IMR-90 (cell line): Measurements from ENCODE around the gene UTF1. TPM values are rescaled to one million over a fixed set of nuclear protein-coding genes. Genes with fewer than 3 reads are reported as not detected.

Experiments used
- ATAC-seq: fragments of 200-7000 bp; cut with Tn5 transposase; 2 replicates; pipeline ENCODE4 v1.9.1; 2020; ENCODE audit warnings: low read depth, mild to moderate bottlenecking, moderate library complexity
- BruUV-seq: library from RNA; stranded (reverse); fragments of 400-500 nt; replicated peaks from 2 replicates; lab custom pipeline; 2021; lab: Mats Ljungman, UMichigan
- CTCF ChIA-PET: fragments of 300-600 bp; formaldehyde crosslinking; extraction: SDS; loops from one replicate; lab custom pipeline; 2021; ENCODE audit warnings: antibody characterized with exemption; lab: Yijun Ruan, JAX
- POLR2A ChIA-PET: fragments of 300-600 bp; sonication (Branson Sonifier 250); formaldehyde crosslinking; loops from one replicate; lab custom pipeline; 2022; ENCODE audit warnings: antibody characterized with exemption; ENCODE audit not compliant: unreplicated experiment; lab: Charles Lee
- DNase-seq: peaks from one replicate; pipeline ENCODE4 v3.0.0; 2013
- H2AFZ ChIP-seq: replicated peaks from 2 replicates; pipeline ENCODE3; 2013; ENCODE audit warnings: low read length, mild to moderate bottlenecking; ENCODE audit not compliant: poor library complexity
- H2AK5ac ChIP-seq: 2 replicates; pipeline ENCODE4 v1.6.1; 2013; ENCODE audit warnings: low read depth, low read length, inconsistent platforms
- H2AK9ac ChIP-seq: replicated peaks from 2 replicates; pipeline ENCODE3; 2013; ENCODE audit warnings: mild to moderate bottlenecking, low read depth, low read length, moderate library complexity; ENCODE audit not compliant: poor library complexity
- H2BK120ac ChIP-seq: 2 replicates; pipeline ENCODE4 v1.6.1; 2013; ENCODE audit warnings: low read depth, low read length, inconsistent platforms
- H2BK15ac ChIP-seq: 3 replicates; pipeline ENCODE4 v1.6.1; 2013; ENCODE audit warnings: low read depth, low read length, inconsistent platforms
- H2BK20ac ChIP-seq: 2 replicates; pipeline ENCODE4 v1.6.1; 2013; ENCODE audit warnings: low read depth, mild to moderate bottlenecking, inconsistent platforms, low read length, moderate library complexity
- H2BK5ac ChIP-seq: 2 replicates; pipeline ENCODE4 v1.6.1; 2013; ENCODE audit warnings: mild to moderate bottlenecking, low read depth, low read length, inconsistent platforms; ENCODE audit not compliant: poor library complexity, severe bottlenecking
- H3K14ac ChIP-seq: replicated peaks from 2 replicates; pipeline ENCODE4 v1.6.1; 2013; ENCODE audit warnings: low read depth, low read length, inconsistent platforms
- H3K18ac ChIP-seq: 2 replicates; pipeline ENCODE4 v1.6.1; 2013; ENCODE audit warnings: low read depth, low read length, control low read depth
- H3K23ac ChIP-seq: 2 replicates; pipeline ENCODE4 v1.6.1; 2013; ENCODE audit warnings: low read depth, low read length, inconsistent platforms
- H3K27ac ChIP-seq: 2 replicates; pipeline ENCODE4 v1.5.1; 2013; ENCODE audit warnings: mild to moderate bottlenecking, control low read depth, low read length; ENCODE audit not compliant: insufficient read depth
- H3K27me3 ChIP-seq: 2 replicates; pipeline ENCODE4 v1.6.1; 2013; ENCODE audit warnings: low read length; ENCODE audit not compliant: control insufficient read depth, insufficient read depth
- H3K36me3 ChIP-seq: 2 replicates; pipeline ENCODE4 v1.6.1; 2013; ENCODE audit warnings: low read length, mixed read lengths; ENCODE audit not compliant: control insufficient read depth, insufficient read depth
- H3K4ac ChIP-seq: 2 replicates; pipeline ENCODE4 v1.6.1; 2013; ENCODE audit warnings: low read depth, low read length, inconsistent platforms
- H3K4me1 ChIP-seq: 2 replicates; pipeline ENCODE4 v1.6.1; 2013; ENCODE audit warnings: low read length, mixed read lengths; ENCODE audit not compliant: control insufficient read depth, insufficient read depth
- H3K4me2 ChIP-seq: 2 replicates; pipeline ENCODE4 v1.6.1; 2013; ENCODE audit warnings: low read depth, mild to moderate bottlenecking, control low read depth, low read length, moderate library complexity
- H3K4me3 ChIP-seq: 2 replicates; pipeline ENCODE4 v1.5.1; 2013; ENCODE audit warnings: low read depth, mild to moderate bottlenecking, control low read depth, low read length, moderate library complexity; ENCODE audit not compliant: insufficient read depth
- H3K56ac ChIP-seq: 2 replicates; pipeline ENCODE4 v1.6.1; 2013; ENCODE audit warnings: low read length, inconsistent platforms; ENCODE audit not compliant: insufficient read depth; ENCODE audit errors: extremely low read depth
- H3K79me1 ChIP-seq, 2 experiments: 2 replicates each; pipeline ENCODE4 v1.6.1; 2013; ENCODE audit warnings: low read length in 2 of 2, inconsistent platforms in 1 of 2, low read depth in 1 of 2
- H3K9ac ChIP-seq: 2 replicates; pipeline ENCODE4 v1.6.1; 2013; ENCODE audit warnings: low read depth, low read length, control low read depth
- H3K9me1 ChIP-seq: 2 replicates; pipeline ENCODE4 v1.6.1; 2013; ENCODE audit warnings: low read length, inconsistent platforms; ENCODE audit not compliant: insufficient read depth
- H3K9me3 ChIP-seq: 2 replicates; pipeline ENCODE4 v1.6.1; 2013; ENCODE audit warnings: low read length; ENCODE audit not compliant: control insufficient read depth, insufficient read depth
- H4K20me1 ChIP-seq: 2 replicates; pipeline ENCODE4 v1.6.1; 2013; ENCODE audit warnings: low read length, inconsistent platforms; ENCODE audit not compliant: insufficient read depth
- H4K5ac ChIP-seq: 2 replicates; pipeline ENCODE4 v1.6.1; 2013; ENCODE audit warnings: mild to moderate bottlenecking, low read depth, low read length, control low read depth
- H4K8ac ChIP-seq, 2 experiments: 2 replicates each; pipeline ENCODE4 v1.6.1; 2013; ENCODE audit warnings: low read depth in 2 of 2, low read length in 2 of 2, control low read depth in 1 of 2, inconsistent platforms in 1 of 2
- H4K91ac ChIP-seq: 2 replicates; pipeline ENCODE4 v1.6.1; 2013; ENCODE audit warnings: low read depth, low read length, inconsistent platforms; ENCODE audit not compliant: insufficient read depth
- BHLHE40 ChIP-seq: fragments of 150-350 bp; IDR thresholded peaks from 2 replicates; pipeline ENCODE4 v1.6.1; 2016; ENCODE audit warnings: mild to moderate bottlenecking, low read depth, low read length
- CEBPB ChIP-seq: IDR thresholded peaks from 2 replicates; pipeline ENCODE4 v1.6.1; 2012; ENCODE audit warnings: low read depth, low read length, improper control_type of control experiment
- FOS ChIP-seq: fragments of 150-350 bp; IDR thresholded peaks from 2 replicates; pipeline ENCODE4 v1.6.1; 2016; ENCODE audit warnings: low read depth, low read length
- MAFK ChIP-seq: IDR thresholded peaks from 2 replicates; pipeline ENCODE4 v1.6.1; 2012; ENCODE audit warnings: low read depth, low read length, improper control_type of control experiment
- MAZ ChIP-seq: IDR thresholded peaks from 2 replicates; pipeline ENCODE4 v1.6.1; 2012; ENCODE audit warnings: low read depth, mild to moderate bottlenecking, low read length, improper control_type of control experiment, moderate library complexity, borderline replicate concordance
- MXI1 ChIP-seq: IDR thresholded peaks from 2 replicates; pipeline ENCODE4 v1.6.1; 2012; ENCODE audit warnings: low read depth, mild to moderate bottlenecking, low read length, moderate library complexity, borderline replicate concordance
- POLR2A ChIP-seq: IDR thresholded peaks from 2 replicates; pipeline ENCODE4 v1.6.1; 2012; ENCODE audit warnings: mild to moderate bottlenecking, low read depth, low read length
- RAD21 ChIP-seq: IDR thresholded peaks from 2 replicates; pipeline ENCODE4 v1.6.1; 2012; ENCODE audit warnings: low read length, improper control_type of control experiment
- RCOR1 ChIP-seq: IDR thresholded peaks from 2 replicates; pipeline ENCODE4 v1.6.1; 2012; ENCODE audit warnings: mild to moderate bottlenecking, low read length, improper control_type of control experiment; ENCODE audit not compliant: insufficient replicate concordance
- RFX5 ChIP-seq: IDR thresholded peaks from 2 replicates; pipeline ENCODE4 v1.8.0; 2012; ENCODE audit warnings: low read depth, mild to moderate bottlenecking, low read length, moderate library complexity
- SMC3 ChIP-seq: fragments of 150-350 bp; IDR thresholded peaks from 2 replicates; pipeline ENCODE4 v1.6.1; 2016; ENCODE audit warnings: low read depth, mild to moderate bottlenecking, antibody characterized with exemption, low read length, moderate library complexity
- USF2 ChIP-seq: fragments of 150-350 bp; IDR thresholded peaks from 2 replicates; pipeline ENCODE4 v1.6.1; 2017; ENCODE audit warnings: mild to moderate bottlenecking, antibody characterized with exemption, low read length, low read depth
- WGBS, 2 experiments: methylation state at CpG; one replicate each; pipeline versions ENCODE4 v1.1.5 to v1.1.7; 2013; ENCODE audit warnings: missing lambda C conversion rate in 2 of 2; ENCODE audit not compliant: insufficient read length in 1 of 2; ENCODE audit errors: extremely low coverage in 2 of 2; 5-methylcytosine and 5-hydroxymethylcytosine counted together
- dilution Hi-C: fragments of 300-500 bp; cut with HindIII; formaldehyde crosslinking; loops from one replicate; pipeline ENCODE4 v1.14.3; 2018; ENCODE audit warnings: low sequenced_read_pairs; ENCODE audit not compliant: unreplicated experiment
- in situ Hi-C: fragments of 300-500 bp; cut with MboI; formaldehyde crosslinking; loops from 3 replicates; pipeline ENCODE4 v1.14.3; 2019; ENCODE audit warnings: low sequenced_read_pairs, inconsistent platforms, mixed read lengths
- intact Hi-C: fragments of 100-400 bp; cut with micrococcal nuclease; formaldehyde crosslinking; loops from 2 replicates; pipeline ENCODE4 v1.10.0; 2022
- polyA plus RNA-seq, 3 experiments: library from polyadenylated mRNA; depleted of rRNA; stranded (reverse); fragments of >200 nt; gene quantifications; 2 replicates each; pipeline ENCODE4 v1.2.3, GENCODE V29; 2012; ENCODE audit warnings: low replicate concordance in 1 of 3
- total RNA-seq: library from RNA; depleted of rRNA; stranded (reverse); fragments of >200 nt; gene quantifications from 2 replicates; pipeline ENCODE4 v1.2.3, GENCODE V29; 2012

UTF1 gene
- total and polyA plus RNA-seq, 2 of the 4 experiments (the other 2 are of a cell fraction) = not detected

DNA sequence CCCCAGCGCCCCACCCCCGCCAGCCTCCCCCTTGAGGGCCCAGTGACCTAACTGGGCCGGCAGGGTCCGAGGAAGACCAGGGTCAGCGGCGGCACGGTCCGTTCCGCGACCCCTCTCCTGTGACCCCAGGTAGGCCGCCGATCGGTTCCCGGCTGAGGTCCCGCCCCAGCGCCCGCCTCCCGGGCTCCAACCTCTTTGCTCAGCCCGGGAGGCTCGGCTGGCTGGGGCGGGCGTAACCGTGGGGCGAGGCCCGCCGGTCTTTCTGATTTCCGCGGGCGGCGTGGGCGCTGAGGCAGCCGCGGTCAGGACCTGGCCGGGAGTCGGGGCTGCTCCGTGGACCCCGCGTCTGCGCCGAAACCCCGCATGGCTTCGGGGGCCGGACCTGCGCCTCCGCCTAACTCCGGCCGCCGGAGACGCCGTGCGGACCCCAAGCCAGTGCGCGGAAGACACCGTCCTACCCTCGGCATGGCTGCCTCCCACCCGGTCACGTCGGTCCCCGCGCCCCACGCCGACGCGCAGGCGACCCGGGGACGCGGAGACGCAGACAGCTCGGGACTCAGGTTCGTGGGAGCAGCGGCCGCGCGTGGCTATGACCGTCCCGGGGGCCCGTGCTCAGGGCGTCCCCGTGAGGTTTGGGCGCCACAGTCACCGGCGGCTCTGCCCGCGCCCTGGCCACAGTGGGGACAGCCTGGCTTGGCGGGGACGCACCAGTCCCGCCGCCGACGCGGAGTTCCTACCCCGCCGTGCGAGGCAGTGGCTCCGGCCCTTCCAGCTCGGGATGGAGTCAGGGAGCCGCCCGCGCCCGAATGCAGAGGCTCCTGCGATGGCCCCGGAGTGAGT, 6.6 kb downstream of the UTF1 start (continued):
- no peak for TF ChIP-seq RFX5

GRCh38 chr10:133237241-133237587, 7.2 kb downstream of the UTF1 start:
- BruUV-seq = no TSS peak
- H3K14ac ChIP-seq = no peak overlapping the region
- peaks cover 5% of the 10 kb centered on the region; the same call in 1 of the 2 replicates for H3K4me1 ChIP-seq
- no peak overlapping the region for H3K23ac ChIP-seq
- H4K20me1 ChIP-seq = no peaks in the 10 kb centered on the region
- H3K27ac ChIP-seq = no peak overlapping the region
- H3K56ac ChIP-seq = no peak overlapping the region
- no peak overlapping the region for H2BK5ac ChIP-seq
- DNase-seq (no peak), ATAC-seq (peak; percentile 29; the same call in 1 of the 2 replicates)
- intact Hi-C loops (no loop called here), dilution Hi-C loops (no loop called here), in situ Hi-C loops (no loop called here)
- no peak overlapping the region for H3K9ac ChIP-seq
- H3K27me3 ChIP-seq = peaks cover 80% of the 10 kb centered on the region
- no peak overlapping the region for H4K91ac ChIP-seq
- H4K8ac ChIP-seq = no peak overlapping the region
- H2BK120ac ChIP-seq = no peak overlapping the region
- H3K9me1 ChIP-seq = no peaks in the 10 kb centered on the region
- no peak overlapping the region for H3K4me2 ChIP-seq
- no peak overlapping the region for H2BK20ac ChIP-seq
- no peak overlapping the region for H2AK5ac ChIP-seq
- H3K9me3 ChIP-seq = peaks cover 4% of the 10 kb centered on the region; the same call in 1 of the 2 replicates
- H4K5ac ChIP-seq = no peak overlapping the region
- H2AFZ ChIP-seq = no peak overlapping the region
- 0% methylated on average over 8 of the region's 32 CpGs; no CpG with 5 or more reads in 1 of the 2 experiments for WGBS, 2 experiments
- no peak overlapping the region for H3K4me3 ChIP-seq
- H2BK15ac ChIP-seq = no peak overlapping the region
- H3K79me1 ChIP-seq = no peaks in the 10 kb centered on the region
- H2AK9ac ChIP-seq = no peak overlapping the region
- no peak overlapping the region for H3K18ac ChIP-seq
- POLR2A ChIA-PET = no interaction called here
- no peak overlapping the region for H3K4ac ChIP-seq
- H3K36me3 ChIP-seq = no peaks in the 10 kb centered on the region
- CTCF ChIA-PET = no interaction called here
- TF ChIP-seq SMC3 = no peak
- no peak for TF ChIP-seq RFX5
- no peak for TF ChIP-seq BHLHE40
- no peak for TF ChIP-seq POLR2A
- TF ChIP-seq USF2 = no peak
- no peak for TF ChIP-seq FOS
- no peak for TF ChIP-seq MAFK
- no peak for TF ChIP-seq MAZ
- no peak for TF ChIP-seq MXI1
- no peak for TF ChIP-seq RCOR1
- no peak for TF ChIP-seq CEBPB
- TF ChIP-seq RAD21 = no peak
